NB4 (cell line): ENCODE measurements around the gene RASA3.
"Not testable (repeated sequence)": the region's sequence is repeated elsewhere in the genome, so short reads cannot be mapped to it uniquely, and the experiment has no call there.

Source experiments
- DNase-seq: peaks from one replicate; pipeline ENCODE4 v3.0.0; 2010; ENCODE audit warnings: low read depth
- H3K4me3 ChIP-seq: one replicate; pipeline ENCODE4 v1.5.1; 2011; ENCODE audit warnings: mild to moderate bottlenecking, low read depth, low read length, moderate library complexity
- CTCF ChIP-seq: IDR thresholded peaks from one replicate; pipeline ENCODE4 v1.5.1; 2012; ENCODE audit warnings: low read depth, low read length
- MAX ChIP-seq: IDR thresholded peaks from 2 replicates; pipeline ENCODE4 v1.6.1; 2011; ENCODE audit warnings: low read depth, low read length
- MYC ChIP-seq: IDR thresholded peaks from 2 replicates; pipeline ENCODE4 v1.6.1; 2011; ENCODE audit warnings: low read depth, low read length
- POLR2A ChIP-seq: IDR thresholded peaks from 2 replicates; pipeline ENCODE4 v1.6.1; 2011; ENCODE audit warnings: mild to moderate bottlenecking; ENCODE audit not compliant: insufficient read length; ENCODE audit errors: extremely low read depth

The RASA3 gene

DNA sequence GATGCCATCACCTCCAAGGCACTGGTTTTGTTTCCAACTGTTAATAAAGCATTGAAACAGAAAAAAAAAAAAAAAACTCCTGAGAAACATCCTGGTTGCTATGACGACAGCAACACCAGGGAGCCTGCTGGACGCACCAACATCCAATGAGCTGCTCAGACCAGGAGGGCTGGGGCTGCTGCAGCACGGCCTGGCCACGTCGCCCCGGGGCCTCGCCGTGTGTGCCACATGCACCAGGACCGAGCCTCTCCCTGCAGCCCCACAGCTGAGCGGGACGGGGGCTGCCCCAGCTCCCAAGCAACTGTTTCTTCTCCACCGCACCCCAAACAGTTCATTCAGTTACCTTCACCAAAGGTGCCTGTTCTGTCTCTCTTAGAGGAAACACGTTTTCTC, 54.5 kb downstream of the RASA3 start:
- TF ChIP-seq MYC (no peak), MAX (no peak), CTCF (no peak), POLR2A (no peak)
- H3K4me3 ChIP-seq, result no peak overlapping the region
- no peak for DNase-seq

GRCh38 chr13:114077099-114077932, 55.1 kb downstream of the RASA3 start:
- TF ChIP-seq CTCF (no peak), MAX (no peak), MYC (no peak), POLR2A (no peak)
- DNase-seq, result no peak
- no peak overlapping the region for H3K4me3 ChIP-seq

GRCh38 chr13:114076329-114077090, 55.9 kb downstream of the RASA3 start:
- no peak for DNase-seq
- TF ChIP-seq MAX, result no peak
- no peak for TF ChIP-seq POLR2A
- TF ChIP-seq CTCF, result no peak
- TF ChIP-seq MYC, result no peak
- H3K4me3 ChIP-seq, result no peak overlapping the region

- not testable (repeated sequence) for H3K4me3 ChIP-seq, DNase-seq
Observed at GRCh38 chr13:114075811-114076210, 56.6 kb downstream of the RASA3 start.

GRCh38 chr13:114074671-114075315, 57.6 kb downstream of the RASA3 start:
- no peak for DNase-seq
- no peak overlapping the region for H3K4me3 ChIP-seq
- TF ChIP-seq MAX (no peak), MYC (no peak), POLR2A (no peak), CTCF (no peak)
